Right kidney (tissue), 1 donor: ENCODE measurements around the gene ATP2B3.

Experiments used
- DNase-seq: peaks from one replicate; pipeline ENCODE4 v3.0.0-alpha.2; 2016

The ATP2B3 gene

DNA sequence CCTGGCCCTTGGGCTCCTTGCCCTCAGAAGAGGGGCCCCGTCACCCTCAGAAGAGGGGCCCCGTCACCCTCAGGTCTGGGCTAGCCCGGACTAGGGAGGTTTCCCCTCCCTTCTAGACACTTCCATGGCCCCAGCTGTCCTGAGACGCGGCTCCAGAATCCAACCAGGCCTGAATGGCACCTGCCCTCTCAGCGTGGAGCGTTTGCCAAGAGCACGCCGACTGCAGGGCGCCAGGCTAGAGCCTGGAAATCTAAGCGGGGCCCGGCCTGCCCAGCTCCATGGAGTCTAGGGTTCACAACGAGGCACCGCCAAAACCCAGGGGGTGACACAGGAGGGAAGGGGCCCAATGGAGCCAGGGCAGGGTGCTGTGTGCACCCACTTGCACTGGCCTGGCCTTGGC lies 7.8 kb upstream of the ATP2B3 start:
- no peak for DNase-seq

DNA sequence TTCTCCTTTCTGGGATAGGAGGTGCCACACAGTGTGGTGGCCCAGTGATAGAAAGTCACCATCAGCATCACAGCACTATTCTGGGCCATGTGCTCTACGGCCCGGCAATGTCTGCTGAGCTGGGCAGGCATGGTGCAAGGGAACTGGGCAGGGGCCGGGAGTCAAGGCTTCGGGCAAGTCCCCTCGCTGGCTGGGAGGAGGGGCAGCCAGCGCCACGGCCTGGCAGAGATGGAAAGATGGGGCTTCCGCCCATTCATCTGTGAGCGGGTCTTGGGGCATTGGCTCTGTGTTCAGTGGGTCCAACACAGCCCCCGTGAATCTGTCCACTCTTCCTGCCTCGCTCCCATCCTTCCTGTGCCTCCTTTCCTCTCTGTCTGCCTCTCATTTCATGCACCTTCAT lies 7.1 kb upstream of the ATP2B3 start:
- DNase-seq = no peak

GRCh38 chrX:153511784-153512500 lies 5.5 kb upstream of the ATP2B3 start:
- no peak for DNase-seq

DNA sequence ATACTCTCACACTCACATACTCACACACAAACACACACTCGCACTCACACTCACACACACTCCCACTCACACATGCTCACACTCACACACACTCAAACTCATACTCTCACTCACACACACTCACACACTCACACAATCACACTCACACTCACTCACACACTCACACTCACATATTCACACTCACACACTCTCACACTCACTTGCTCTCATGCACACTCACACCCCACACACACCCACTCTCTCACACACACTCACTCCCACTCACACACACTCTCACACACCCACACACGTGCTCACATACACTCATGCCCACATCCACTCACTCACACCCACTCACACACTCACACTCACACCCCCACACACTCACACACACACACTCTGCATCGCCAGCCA lies 4.9 kb upstream of the ATP2B3 start:
- no peak for DNase-seq

GRCh38 chrX:153513265-153513664 lies 4.2 kb upstream of the ATP2B3 start:
- no peak for DNase-seq

DNA sequence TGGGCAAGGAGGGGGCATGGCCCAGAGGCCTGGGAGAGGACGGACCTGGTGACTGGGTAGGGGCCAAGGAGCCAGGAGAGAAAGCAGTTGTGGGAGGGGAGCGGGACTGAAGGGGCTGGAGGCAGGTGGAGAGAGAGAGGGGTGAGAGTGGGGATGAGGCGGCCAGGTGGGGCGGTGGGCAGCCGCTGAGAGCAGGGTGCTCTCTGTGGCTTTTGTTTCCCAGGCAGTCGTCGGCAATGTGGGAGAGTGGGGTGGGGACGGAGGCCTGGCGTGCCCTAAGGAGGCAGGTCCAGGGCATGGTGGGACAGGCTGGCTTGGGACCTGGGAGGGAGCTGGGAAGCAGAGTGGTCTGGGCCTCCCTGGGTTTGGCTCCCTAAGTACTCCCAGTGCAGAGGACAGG lies 3.2 kb upstream of the ATP2B3 start:
- no peak for DNase-seq

DNA sequence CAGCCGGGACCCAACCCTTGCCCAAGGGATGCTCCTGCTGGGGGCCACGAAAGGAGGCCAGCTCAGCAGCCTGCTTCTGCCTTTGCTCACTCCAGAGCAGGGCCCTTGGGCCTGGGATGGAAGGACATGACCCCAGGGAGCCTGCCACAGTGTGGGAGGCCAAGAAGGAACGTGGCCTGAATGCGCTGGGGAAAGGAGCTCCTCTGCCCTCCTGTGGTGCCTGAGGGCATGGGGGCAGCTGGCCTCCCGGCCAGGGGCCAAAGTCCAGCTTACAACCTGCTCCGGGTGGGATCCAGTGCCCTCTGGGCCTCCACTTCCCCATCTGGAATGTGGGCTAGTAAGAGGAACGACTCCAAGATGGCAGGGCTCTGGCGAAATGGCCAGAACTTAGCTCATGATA lies 2.0 kb upstream of the ATP2B3 start:
- no peak for DNase-seq

GRCh38 chrX:153516073-153516472 lies 1.4 kb upstream of the ATP2B3 start:
- no peak for DNase-seq

GRCh38 chrX:153517946-153518834 lies 748 bp downstream of the ATP2B3 start:
- DNase-seq = no peak

GRCh38 chrX:153519569-153520286 lies 2.3 kb downstream of the ATP2B3 start:
- DNase-seq = no peak

GRCh38 chrX:153520287-153520917 lies 3.0 kb downstream of the ATP2B3 start:
- no peak for DNase-seq

DNA sequence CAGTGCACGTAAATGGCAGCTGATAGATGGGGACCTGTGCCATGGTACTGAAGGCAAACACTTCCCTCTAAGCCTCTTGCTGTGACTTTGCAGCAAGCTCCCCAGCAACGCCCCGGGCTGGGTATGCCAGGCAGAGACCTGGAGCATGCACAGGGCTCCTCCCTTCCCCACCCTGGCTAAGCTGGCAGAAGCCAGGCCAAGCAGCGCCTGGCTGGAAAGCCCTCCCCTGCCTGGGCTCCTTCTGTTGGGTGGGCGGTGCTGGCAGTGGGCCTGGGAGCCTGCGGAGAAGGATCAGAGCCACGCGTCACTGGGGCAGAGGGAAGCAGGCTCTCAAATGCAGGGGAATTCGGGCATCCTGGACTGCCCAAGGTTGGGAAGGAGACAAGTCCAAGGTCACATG lies 3.6 kb downstream of the ATP2B3 start:
- DNase-seq = no peak

DNA sequence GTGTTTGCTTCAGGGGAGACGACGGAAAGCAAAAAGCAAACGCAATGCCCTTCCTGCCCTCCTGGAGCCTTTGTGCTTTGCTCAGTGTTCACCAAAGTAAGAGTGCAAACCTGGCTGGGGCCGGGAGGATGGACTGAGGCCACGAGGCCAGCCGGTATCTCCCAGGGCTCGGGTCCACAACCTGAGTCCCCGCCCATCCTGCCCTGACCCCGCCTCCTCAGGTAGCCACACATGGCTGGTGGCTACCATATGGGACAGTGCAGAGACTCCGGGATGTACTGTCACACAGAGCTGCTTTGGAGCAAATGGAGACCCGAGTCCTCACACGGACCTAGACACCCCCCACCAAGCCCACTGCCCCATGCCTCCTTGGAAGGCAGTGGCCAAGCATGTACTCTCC lies 4.8 kb downstream of the ATP2B3 start:
- DNase-seq = no peak

- DNase-seq = no peak
These were observed 5.8 kb downstream of the ATP2B3 start for GRCh38 chrX:153523269-153523668.

GRCh38 chrX:153524234-153524633 lies 6.8 kb downstream of the ATP2B3 start:
- DNase-seq = no peak

GRCh38 chrX:153525451-153525850 lies 8.0 kb downstream of the ATP2B3 start:
- no peak for DNase-seq

- DNase-seq = no peak
These were observed 8.6 kb downstream of the ATP2B3 start for GRCh38 chrX:153526042-153526441.

DNA sequence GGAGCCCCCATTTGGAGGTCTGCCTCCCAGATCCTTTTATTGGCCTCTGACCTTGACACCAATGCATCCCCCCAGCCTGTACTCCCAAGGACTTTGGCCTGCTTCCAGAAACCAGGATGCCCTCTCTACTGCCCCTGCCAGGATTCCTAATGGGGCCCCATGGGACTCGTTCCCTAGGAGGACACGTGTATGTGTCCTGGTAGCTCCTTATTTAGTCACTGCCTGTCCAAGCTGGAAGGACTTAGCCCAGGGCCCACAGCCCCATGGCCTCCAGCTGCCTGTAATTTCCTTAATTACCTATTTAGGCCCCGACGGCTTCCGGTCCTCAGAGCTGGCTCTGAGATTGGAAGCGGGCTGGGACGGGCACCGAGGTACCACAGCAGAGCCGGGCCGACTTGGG lies 9.4 kb downstream of the ATP2B3 start:
- no peak for DNase-seq

- no peak for DNase-seq
These were observed 9.8 kb downstream of the ATP2B3 start for GRCh38 chrX:153527208-153527607.

DNA sequence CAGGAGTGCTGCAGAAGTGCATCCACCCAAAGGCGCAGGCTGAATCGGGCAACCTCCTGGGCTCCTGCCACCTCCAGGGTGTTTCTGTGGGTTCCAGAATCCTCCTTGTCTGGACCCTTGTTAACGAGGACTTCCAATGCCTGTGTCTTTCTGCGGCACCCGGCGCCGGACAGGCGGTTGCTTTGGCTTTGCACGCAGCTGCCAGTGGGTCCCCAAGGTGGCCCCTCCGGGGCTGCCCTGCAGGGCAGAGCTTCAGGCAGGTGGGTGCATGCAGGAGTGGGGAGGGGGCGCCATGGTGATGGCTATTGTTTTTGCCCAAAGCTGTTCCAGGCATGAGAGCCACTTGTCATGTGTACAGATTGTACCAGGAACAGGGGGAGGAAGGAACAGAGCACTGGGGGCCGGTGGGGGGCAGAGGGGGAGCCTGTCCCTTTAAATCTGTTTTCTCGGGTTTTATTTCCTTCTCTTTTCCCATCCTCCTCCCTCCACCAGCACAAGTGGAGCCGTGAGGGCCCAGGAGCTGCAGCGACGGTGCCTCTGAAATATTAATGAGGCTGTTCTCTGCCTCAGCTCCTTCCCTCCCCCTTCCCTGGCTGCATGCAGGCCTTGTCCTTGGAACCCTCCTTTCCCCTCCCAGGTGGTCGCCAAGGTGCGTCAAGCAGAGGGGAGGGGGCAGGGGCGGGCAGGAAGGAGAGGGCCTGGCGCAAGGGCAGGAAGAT lies 13.1 kb downstream of the ATP2B3 start:
- no peak for DNase-seq

- DNase-seq = no peak
These were observed 15.6 kb downstream of the ATP2B3 start for GRCh38 chrX:153533091-153533490.

GRCh38 chrX:153537080-153537479 lies 19.6 kb downstream of the ATP2B3 start:
- no peak for DNase-seq
